T-helper 2 cell (primary cell): ENCODE results near the gene HOXB3.

Experiments used
- DNase-seq, 5 experiments: peaks; one replicate each; pipeline versions ENCODE4 v3.0.0 to v3.0.0-alpha.2; 2012 to 2022

The HOXB3 gene

GRCh38 chr17:48499735-48500434, 90.2 kb downstream of the HOXB3 start:
- no peak for DNase-seq

GRCh38 chr17:48499248-48499647, 90.8 kb downstream of the HOXB3 start:
- DNase-seq: no peak
